ENCODE results near the gene TRIM21.
"Not testable (repeated sequence)": the region's sequence is repeated elsewhere in the genome, so short reads cannot be mapped to it uniquely, and the experiment has no call there.

The TRIM21 gene

GRCh38 chr11:4375431-4376140, 17.9 kb downstream of the TRIM21 start:
- no peak overlapping the region for H3K4me3 ChIP-seq (ENCODE audit: low read depth, low read length)
- TF ChIP-seq CTCF (IDR thresholded peaks at IDR 0.05; ENCODE audit: low read depth, low read length): no peak

GRCh38 chr11:4370166-4370565, 23.3 kb downstream of the TRIM21 start:
- H3K4me3 ChIP-seq (ENCODE audit: low read depth, low read length): no peak overlapping the region
- no peak for TF ChIP-seq CTCF (IDR thresholded peaks at IDR 0.05; ENCODE audit: low read depth, low read length)

- H3K4me3 ChIP-seq (ENCODE audit: low read depth, low read length): no peak within 1 kb of the TSS
- TF ChIP-seq CTCF (IDR thresholded peaks at IDR 0.05; ENCODE audit: low read depth, low read length): no peak
These were observed 25.2 kb downstream of the TRIM21 start, which contains the start of gene OR52B4 for GRCh38 chr11:4368286-4368685. Gene OR52B4, minus strand, starts transcription at chr11:4368386. Its CDS starts 91 bp downstream, at chr11:4368295.

- not testable (repeated sequence) for H3K4me3 ChIP-seq (ENCODE audit: low read depth, low read length)
These were observed 45.4 kb downstream of the TRIM21 start for GRCh38 chr11:4348142-4348541.

GRCh38 chr11:4345366-4345765, 48.1 kb downstream of the TRIM21 start:
- not testable (repeated sequence) for H3K4me3 ChIP-seq (ENCODE audit: low read depth, low read length)

Data from WI38 (cell line).